Retinal pigment epithelial cell (primary cell): ENCODE results near the gene DCUN1D2.
"Not testable (repeated sequence)": the region's sequence is repeated elsewhere in the genome, so short reads cannot be mapped to it uniquely, and the experiment has no call there.

Experiments used
- DNase-seq: peaks from one replicate; pipeline ENCODE4 v3.0.0-alpha.2; 2010; ENCODE audit warnings: low read depth
- H3K4me3 ChIP-seq: 2 replicates; pipeline ENCODE4 v1.5.1; 2011; ENCODE audit warnings: mild to moderate bottlenecking, low read length, control low read depth, moderate library complexity
- TF ChIP-seq, protein P1 (sequence below): conservative IDR thresholded peaks from 2 replicates; pipeline ENCODE4 v1.5.1; 2011; ENCODE audit warnings: low read depth, low read length, control low read depth, inconsistent platforms

Gene DCUN1D2

GRCh38 chr13:113445791-113446487, 44.6 kb downstream of the DCUN1D2 start:
- DNase-seq, result no peak
- TF ChIP-seq, protein P1, sequence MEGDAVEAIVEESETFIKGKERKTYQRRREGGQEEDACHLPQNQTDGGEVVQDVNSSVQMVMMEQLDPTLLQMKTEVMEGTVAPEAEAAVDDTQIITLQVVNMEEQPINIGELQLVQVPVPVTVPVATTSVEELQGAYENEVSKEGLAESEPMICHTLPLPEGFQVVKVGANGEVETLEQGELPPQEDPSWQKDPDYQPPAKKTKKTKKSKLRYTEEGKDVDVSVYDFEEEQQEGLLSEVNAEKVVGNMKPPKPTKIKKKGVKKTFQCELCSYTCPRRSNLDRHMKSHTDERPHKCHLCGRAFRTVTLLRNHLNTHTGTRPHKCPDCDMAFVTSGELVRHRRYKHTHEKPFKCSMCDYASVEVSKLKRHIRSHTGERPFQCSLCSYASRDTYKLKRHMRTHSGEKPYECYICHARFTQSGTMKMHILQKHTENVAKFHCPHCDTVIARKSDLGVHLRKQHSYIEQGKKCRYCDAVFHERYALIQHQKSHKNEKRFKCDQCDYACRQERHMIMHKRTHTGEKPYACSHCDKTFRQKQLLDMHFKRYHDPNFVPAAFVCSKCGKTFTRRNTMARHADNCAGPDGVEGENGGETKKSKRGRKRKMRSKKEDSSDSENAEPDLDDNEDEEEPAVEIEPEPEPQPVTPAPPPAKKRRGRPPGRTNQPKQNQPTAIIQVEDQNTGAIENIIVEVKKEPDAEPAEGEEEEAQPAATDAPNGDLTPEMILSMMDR, result no peak
- no peak overlapping the region for H3K4me3 ChIP-seq

GRCh38 chr13:113443991-113444390, 46.5 kb downstream of the DCUN1D2 start:
- TF ChIP-seq, protein P1, result no peak
- H3K4me3 ChIP-seq, result no peak overlapping the region
- DNase-seq, result no peak

GRCh38 chr13:113442985-113443362, 47.5 kb downstream of the DCUN1D2 start:
- TF ChIP-seq, protein P1, result no peak
- H3K4me3 ChIP-seq, result no peak overlapping the region
- DNase-seq, result no peak

GRCh38 chr13:113442354-113442984, 48.0 kb downstream of the DCUN1D2 start:
- no peak for DNase-seq
- H3K4me3 ChIP-seq, result no peak overlapping the region
- TF ChIP-seq, protein P1, result no peak

DNA sequence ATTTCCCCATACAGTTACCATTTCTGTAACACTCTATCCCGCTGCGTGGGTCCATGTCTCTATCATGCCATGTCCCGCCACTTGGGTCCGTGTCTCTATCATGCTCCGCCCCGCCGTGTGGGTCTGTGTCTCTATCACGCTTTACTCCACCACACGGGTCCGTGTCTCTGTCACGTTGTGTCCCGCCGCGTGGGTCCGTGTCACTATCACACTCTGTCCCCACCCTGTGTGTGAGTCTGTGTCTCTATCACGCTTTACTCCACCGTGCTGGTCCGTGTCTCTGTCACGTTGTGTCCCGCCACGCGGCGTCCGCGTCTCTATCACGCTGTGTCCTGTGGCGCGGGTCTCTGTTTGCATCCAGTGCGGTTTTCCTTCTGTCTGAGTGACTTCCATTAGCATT, 48.9 kb downstream of the DCUN1D2 start:
- TF ChIP-seq, protein P1, result no peak
- DNase-seq, result no peak
- no peak overlapping the region for H3K4me3 ChIP-seq

- no peak for DNase-seq
- no peak overlapping the region for H3K4me3 ChIP-seq
- TF ChIP-seq, protein P1, result no peak
Observed at GRCh38 chr13:113437408-113438010, 53.0 kb downstream of the DCUN1D2 start.

DNA sequence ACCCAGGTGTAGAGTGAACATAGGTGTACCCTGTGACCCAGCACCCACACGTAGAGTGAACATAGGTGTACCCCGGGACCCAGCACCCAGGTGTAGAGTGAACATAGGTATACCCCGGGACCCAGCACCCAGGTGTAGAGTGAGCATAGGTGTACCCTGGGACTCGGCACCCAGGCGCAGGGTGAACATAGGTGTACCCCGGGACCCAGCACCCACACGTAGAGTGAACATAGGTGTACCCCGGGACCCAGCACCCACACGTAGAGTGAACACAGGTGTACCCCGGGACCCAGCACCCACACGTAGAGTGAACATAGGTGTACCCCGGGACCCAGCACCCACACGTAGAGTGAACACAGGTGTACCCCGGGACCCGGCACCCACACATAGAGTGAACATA, 53.6 kb downstream of the DCUN1D2 start:
- not testable (repeated sequence) for DNase-seq, H3K4me3 ChIP-seq

- not testable (repeated sequence) for DNase-seq, H3K4me3 ChIP-seq
Observed at GRCh38 chr13:113435907-113436306, 54.6 kb downstream of the DCUN1D2 start.
